ENCODE results near the gene CCDC134.
"Not testable (repeated sequence)": the region's sequence is repeated elsewhere in the genome, so short reads cannot be mapped to it uniquely, and the experiment has no call there.

Gene CCDC134

DNA sequence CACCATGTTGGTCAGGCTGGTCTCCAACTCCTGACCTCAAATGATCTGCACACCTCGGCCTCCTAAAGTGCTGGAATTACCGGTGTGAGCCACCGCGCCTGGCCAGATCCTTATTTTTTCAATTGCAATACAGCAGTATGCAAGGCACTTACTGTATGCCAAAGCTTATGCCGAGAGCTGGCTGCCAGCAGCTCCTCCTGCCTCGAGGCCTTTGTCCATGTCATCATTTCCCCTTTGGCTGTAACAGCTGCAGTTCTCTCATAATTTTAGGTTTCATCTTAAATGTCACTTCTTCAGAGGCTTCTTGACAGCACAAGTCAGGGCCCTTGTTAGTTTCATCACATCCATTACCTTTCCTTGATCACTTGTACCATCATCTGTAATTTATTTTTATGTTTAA is 30.9 kb downstream of the CCDC134 start:
- peak overlapping the region; percentile 71 for H3K27ac ChIP-seq
- no peak for DNase-seq (ENCODE audit: low spot score)
- ChIA-PET POLR2A (ENCODE audit: low non-redundant PET) (no interaction called here), CTCF (interaction anchor here (0.6 kb wide), 1 partner anchor 25 kb away, joined by 3 read pairs; no protein-coding TSS in a partner anchor)
- TF ChIP-seq CTCF (conservative IDR thresholded peaks at IDR 0.05; ENCODE audit: low read depth) = no peak

DNA sequence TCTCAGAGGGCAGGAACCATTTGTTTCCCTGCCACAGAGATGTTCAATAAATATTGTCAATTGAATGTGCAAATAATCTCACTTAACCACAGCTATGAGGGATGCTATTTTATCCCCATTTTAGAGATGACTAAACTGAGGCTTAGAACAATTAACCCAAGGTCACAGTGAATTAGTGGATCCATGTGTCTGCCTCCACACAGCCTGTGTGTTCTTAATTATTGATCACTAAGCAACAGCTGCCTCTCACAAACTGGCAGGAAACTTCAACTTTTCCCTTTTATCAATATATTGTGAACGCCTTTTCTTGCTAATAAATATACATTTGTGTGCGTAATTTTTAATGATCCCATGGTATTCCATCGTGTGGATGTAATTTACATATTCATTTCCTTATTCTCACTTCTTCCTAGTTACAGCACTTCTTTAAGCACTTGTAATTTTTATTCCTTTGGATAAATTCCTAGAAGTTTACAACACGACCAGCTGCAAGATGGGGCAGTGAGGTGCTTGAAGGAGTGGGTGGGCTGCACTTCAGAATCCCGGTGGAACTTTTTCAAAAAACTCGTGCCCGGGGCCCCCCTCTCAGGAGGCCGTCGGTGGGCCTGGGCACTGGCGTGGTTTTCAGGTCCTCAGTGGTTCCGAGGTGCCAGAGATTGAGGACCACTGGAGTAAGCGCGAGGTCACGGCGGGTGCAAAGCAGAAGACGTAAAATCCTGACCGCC is 31.5 kb downstream of the CCDC134 start:
- DNase-seq (ENCODE audit: low spot score) = no peak
- peak overlapping the region; percentile 95 for H3K27ac ChIP-seq
- ChIA-PET CTCF (no interaction called here), POLR2A (ENCODE audit: low non-redundant PET) (interaction anchor here (0.6 to 1.1 kb wide), 2 partner anchors 13 to 164 kb away, joined by 3 read pairs; no protein-coding TSS in a partner anchor)
- no peak for TF ChIP-seq CTCF (conservative IDR thresholded peaks at IDR 0.05; ENCODE audit: low read depth)

DNA sequence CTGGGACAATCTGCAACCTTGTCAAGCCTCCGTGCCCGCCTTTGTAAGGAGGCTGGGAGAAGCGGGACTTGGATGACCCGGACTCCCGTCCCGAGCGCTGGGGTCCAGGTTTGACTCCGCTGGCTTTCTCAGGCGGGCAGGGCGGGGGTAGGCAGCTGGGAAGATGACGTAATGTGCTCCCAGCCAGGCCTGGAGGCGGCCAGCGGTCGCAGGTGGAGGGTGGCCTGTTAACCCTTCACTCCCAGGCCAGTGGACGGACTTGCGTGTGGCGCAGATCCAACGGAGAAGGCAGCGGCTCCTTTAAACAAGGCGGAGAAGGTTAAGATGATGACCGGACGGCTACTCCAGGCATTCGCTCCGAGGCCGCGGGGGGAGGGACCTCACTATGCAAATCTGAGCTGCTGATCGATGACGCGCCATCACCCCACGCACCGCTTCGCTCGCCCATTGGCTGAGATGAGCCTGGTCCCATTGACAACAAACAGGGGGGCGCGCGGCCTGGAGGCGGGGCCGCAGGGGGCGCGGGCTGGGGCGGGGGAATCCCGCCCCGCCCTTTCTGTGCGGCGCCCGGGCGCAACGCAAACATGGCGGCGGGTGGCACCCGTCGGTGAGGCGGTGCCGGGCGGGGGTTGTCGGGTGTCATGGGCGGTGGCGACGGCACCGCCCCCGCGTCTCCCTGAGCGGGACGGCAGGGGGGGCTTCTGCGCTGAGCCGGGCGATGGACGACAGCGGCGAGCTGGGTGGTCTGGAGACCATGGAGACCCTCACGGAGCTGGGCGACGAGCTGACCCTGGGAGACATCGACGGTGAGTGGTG is 32.3 kb downstream of the CCDC134 start, which contains the start of gene SREBF2:
Gene SREBF2, plus strand, starts transcription at position 553 of the 816 bp plus-strand sequence. Its CDS starts 166 bp downstream, at position 719.
- DNase-seq (ENCODE audit: low spot score) = peak; percentile 96
- H3K27ac ChIP-seq = peak within 1 kb of the TSS; percentile 95
- ChIA-PET CTCF (interaction anchor here (0.6 kb wide), 1 partner anchor 146 kb away, joined by 3 read pairs; no protein-coding TSS in a partner anchor), POLR2A (ENCODE audit: low non-redundant PET) (interaction anchor here (0.5 to 1.1 kb wide), 3 partner anchors 12 to 165 kb away, joined by 3 to 7 read pairs (median 3); no protein-coding TSS in a partner anchor)
- no peak for TF ChIP-seq CTCF (conservative IDR thresholded peaks at IDR 0.05; ENCODE audit: low read depth)

GRCh38 chr22:41833369-41834004 is 33.0 kb downstream of the CCDC134 start:
- CTCF ChIA-PET = interaction anchor here (0.6 kb wide), 1 partner anchor 146 kb away, joined by 3 read pairs; no protein-coding TSS in a partner anchor
- peak overlapping the region; percentile 95 for H3K27ac ChIP-seq
- POLR2A ChIA-PET (ENCODE audit: low non-redundant PET) = interaction anchor here (0.5 to 1.1 kb wide), 2 partner anchors 11 to 26 kb away, joined by 3 to 7 read pairs; no protein-coding TSS in a partner anchor
- no peak for TF ChIP-seq CTCF (conservative IDR thresholded peaks at IDR 0.05; ENCODE audit: low read depth)
- no peak for DNase-seq (ENCODE audit: low spot score)

GRCh38 chr22:41834005-41834944 is 33.8 kb downstream of the CCDC134 start:
- peak overlapping the region; percentile 95 for H3K27ac ChIP-seq
- no peak for TF ChIP-seq CTCF (conservative IDR thresholded peaks at IDR 0.05; ENCODE audit: low read depth)
- ChIA-PET CTCF (interaction anchor here (0.7 kb wide), 1 partner anchor 25 kb away, joined by 6 read pairs; no protein-coding TSS in a partner anchor), POLR2A (ENCODE audit: low non-redundant PET) (no interaction called here)
- no peak for DNase-seq (ENCODE audit: low spot score)

GRCh38 chr22:41835462-41835861 is 35.0 kb downstream of the CCDC134 start:
- POLR2A ChIA-PET (ENCODE audit: low non-redundant PET); DNase-seq (ENCODE audit: low spot score): not testable (repeated sequence)
- H3K27ac ChIP-seq = peak overlapping the region; percentile 60
- CTCF ChIA-PET = interaction anchor here (0.6 to 0.7 kb wide), 2 partner anchors 277 to 1912 kb away, joined by 4 read pairs; no protein-coding TSS in a partner anchor
